Uterus (tissue), 4 donors: Measurements from ENCODE around the gene RAD23A. TPM values are rescaled to one million over a fixed set of nuclear protein-coding genes. Genes with fewer than 3 reads are reported as not detected.
"Not testable (repeated sequence)": the region's sequence is repeated elsewhere in the genome, so short reads cannot be mapped to it uniquely, and the experiment has no call there.

Experiments
- DNase-seq, 2 donors: peaks; one replicate each; pipeline ENCODE4 v3.0.0-alpha.2; 2019 to 2020
- H3K27ac ChIP-seq, 2 donors: fragments of 200-600 bp; sonication (generic); 1 replicate in 1 of 2; 2 replicates in 1 of 2; pipeline ENCODE4 v1.5.1; 2016 to 2018
- H3K27me3 ChIP-seq, 2 donors: fragments of 200-600 bp; sonication (generic); one replicate each; pipeline ENCODE4 v1.5.1; 2018 to 2019; ENCODE audit warnings: control low read depth in 1 of 2
- H3K36me3 ChIP-seq, 2 donors: fragments of 200-600 bp; sonication (generic); one replicate each; pipeline ENCODE4 v1.5.1; 2019; ENCODE audit warnings: control low read depth in 1 of 2
- H3K4me1 ChIP-seq, 2 donors: fragments of 200-600 bp; sonication (generic); one replicate each; pipeline ENCODE4 v1.5.1; 2018 to 2019; ENCODE audit warnings: control low read depth in 1 of 2
- H3K4me3 ChIP-seq, 2 donors: fragments of 200-600 bp; sonication (generic); 1 replicate in 1 of 2; 2 replicates in 1 of 2; pipeline ENCODE4 v1.5.1; 2018 to 2019; ENCODE audit warnings: mild to moderate bottlenecking in 1 of 2
- H3K9me3 ChIP-seq, 2 donors: fragments of 200-600 bp; sonication (generic); one replicate each; pipeline ENCODE4 v1.5.1; 2019; ENCODE audit warnings: control low read depth in 1 of 2
- POLR2A ChIP-seq, 2 donors: fragments of 450-650 bp; IDR thresholded peaks; one replicate each; pipeline ENCODE4 v1.6.1; 2016; ENCODE audit warnings: antibody characterized with exemption in 2 of 2, mild to moderate bottlenecking in 1 of 2, moderate library complexity in 1 of 2
- intact Hi-C: fragments of 100-400 bp; cut with DNase I; formaldehyde crosslinking; loops from one replicate; pipeline ENCODE4 v1.15.1; 2023; ENCODE audit warnings: low total_unique reads
- total RNA-seq, 4 donors: library from RNA; depleted of rRNA in 3 of 4; stranded (reverse); fragments of >200 nt in 3 of 4; gene quantifications; one replicate each; pipeline versions ENCODE4 v1.1.0 to v1.2.4, GENCODE V29; 2014 to 2023
- TF ChIP-seq, protein P1 (sequence below), 4 experiments: fragments of 200-600 bp in 2 of 4; fragments of 450-650 bp in 2 of 4; sonication (generic) in 2 of 4; IDR thresholded peaks; one replicate each; pipeline ENCODE4 v1.5.1; 2016 to 2019; ENCODE audit warnings: antibody characterized with exemption in 4 of 4, mild to moderate bottlenecking in 2 of 4, moderate library complexity in 1 of 4
- donor health status: DM: yes; HTN: yes; CAD: no.

RAD23A gene
- total RNA-seq, 4 donors from 2014 or later: 13.3 to 105 (median 64.4) TPM

DNA sequence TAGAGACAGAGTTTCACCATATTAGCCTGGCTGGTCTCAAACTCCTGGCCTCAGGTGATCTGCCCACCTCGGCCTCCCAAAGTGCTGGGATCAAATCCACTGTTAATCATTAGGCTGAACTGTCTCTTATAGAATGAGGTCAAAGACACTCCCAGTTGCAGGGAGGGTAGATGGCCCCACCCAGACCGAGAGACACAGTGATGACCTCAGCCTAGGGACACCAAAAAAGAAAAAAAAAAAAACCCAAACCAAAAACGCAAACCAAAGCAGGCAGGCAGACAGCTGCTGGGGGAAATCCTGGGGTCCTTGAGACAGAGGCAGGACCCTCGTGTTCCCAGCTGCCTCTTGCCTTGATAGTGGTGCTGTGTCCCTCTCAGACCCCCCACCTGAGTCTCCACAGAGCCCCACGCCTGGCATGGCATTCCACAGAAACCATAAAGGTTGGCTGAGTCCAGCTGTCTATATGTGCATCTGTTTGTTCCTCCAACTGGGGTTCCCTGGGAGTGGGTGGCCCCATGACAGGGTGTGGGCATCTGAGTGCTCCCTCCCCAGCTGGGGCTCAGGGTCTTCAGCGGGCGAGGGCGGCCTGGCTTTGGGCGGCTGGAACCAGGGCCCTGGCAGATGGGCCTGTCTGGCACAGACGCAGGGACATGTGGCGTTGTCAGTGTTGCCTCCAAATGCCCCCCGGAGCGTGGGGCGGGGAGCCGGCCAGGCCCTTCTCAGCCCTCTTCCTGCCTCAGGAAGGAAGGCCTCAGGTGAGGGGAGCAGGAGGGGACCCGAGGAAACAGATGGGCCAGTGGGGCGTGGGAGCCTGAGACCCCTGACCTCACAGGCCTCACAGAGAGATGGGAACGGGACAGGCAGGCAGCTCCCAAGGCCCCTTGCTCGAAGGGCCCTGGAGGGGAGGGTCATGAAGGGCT is 28.9 kb downstream of the RAD23A start:
- H3K27ac ChIP-seq: no peak overlapping the region
- no peaks in the 10 kb centered on the region for H3K27me3 ChIP-seq
- no peaks in the 10 kb centered on the region for H3K4me1 ChIP-seq
- no peak for TF ChIP-seq POLR2A (IDR thresholded peaks at IDR 0.05)
- TF ChIP-seq, protein P1, sequence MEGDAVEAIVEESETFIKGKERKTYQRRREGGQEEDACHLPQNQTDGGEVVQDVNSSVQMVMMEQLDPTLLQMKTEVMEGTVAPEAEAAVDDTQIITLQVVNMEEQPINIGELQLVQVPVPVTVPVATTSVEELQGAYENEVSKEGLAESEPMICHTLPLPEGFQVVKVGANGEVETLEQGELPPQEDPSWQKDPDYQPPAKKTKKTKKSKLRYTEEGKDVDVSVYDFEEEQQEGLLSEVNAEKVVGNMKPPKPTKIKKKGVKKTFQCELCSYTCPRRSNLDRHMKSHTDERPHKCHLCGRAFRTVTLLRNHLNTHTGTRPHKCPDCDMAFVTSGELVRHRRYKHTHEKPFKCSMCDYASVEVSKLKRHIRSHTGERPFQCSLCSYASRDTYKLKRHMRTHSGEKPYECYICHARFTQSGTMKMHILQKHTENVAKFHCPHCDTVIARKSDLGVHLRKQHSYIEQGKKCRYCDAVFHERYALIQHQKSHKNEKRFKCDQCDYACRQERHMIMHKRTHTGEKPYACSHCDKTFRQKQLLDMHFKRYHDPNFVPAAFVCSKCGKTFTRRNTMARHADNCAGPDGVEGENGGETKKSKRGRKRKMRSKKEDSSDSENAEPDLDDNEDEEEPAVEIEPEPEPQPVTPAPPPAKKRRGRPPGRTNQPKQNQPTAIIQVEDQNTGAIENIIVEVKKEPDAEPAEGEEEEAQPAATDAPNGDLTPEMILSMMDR (IDR thresholded peaks at IDR 0.05): no peak
- no peak for DNase-seq
- H3K36me3 ChIP-seq: no peaks in the 10 kb centered on the region
- intact Hi-C loops: loop anchor here (5.0 kb wide), 2 partner anchors 118 to 288 kb away; no protein-coding TSS in a partner anchor
- no peak overlapping the region for H3K4me3 ChIP-seq
- no peaks in the 10 kb centered on the region for H3K9me3 ChIP-seq

GRCh38 chr19:12975221-12975741 is 29.6 kb downstream of the RAD23A start:
- no peak overlapping the region for H3K4me3 ChIP-seq
- intact Hi-C loops: loop anchor here (5.0 kb wide), 2 partner anchors 117 to 287 kb away; no protein-coding TSS in a partner anchor
- no peaks in the 10 kb centered on the region for H3K27me3 ChIP-seq
- H3K9me3 ChIP-seq: no peaks in the 10 kb centered on the region
- no peaks in the 10 kb centered on the region for H3K36me3 ChIP-seq
- H3K27ac ChIP-seq: no peak overlapping the region
- no peak for TF ChIP-seq POLR2A (IDR thresholded peaks at IDR 0.05)
- TF ChIP-seq, protein P1 (IDR thresholded peaks at IDR 0.05): no peak
- no peak for DNase-seq
- H3K4me1 ChIP-seq: no peaks in the 10 kb centered on the region

GRCh38 chr19:12976109-12976508 is 30.4 kb downstream of the RAD23A start:
- not testable (repeated sequence) for H3K4me3 ChIP-seq, H3K4me1 ChIP-seq, H3K36me3 ChIP-seq, H3K27ac ChIP-seq, H3K27me3 ChIP-seq, DNase-seq, H3K9me3 ChIP-seq
- intact Hi-C loops: loop anchor here (5.0 kb wide), 2 partner anchors 116 to 286 kb away; no protein-coding TSS in a partner anchor

- no peak for DNase-seq
- no peaks in the 10 kb centered on the region for H3K9me3 ChIP-seq
- TF ChIP-seq, protein P1 (IDR thresholded peaks at IDR 0.05): no peak
- TF ChIP-seq POLR2A (IDR thresholded peaks at IDR 0.05): no peak
- H3K36me3 ChIP-seq: no peaks in the 10 kb centered on the region
- no peaks in the 10 kb centered on the region for H3K4me1 ChIP-seq
- H3K27ac ChIP-seq: no peak overlapping the region
- intact Hi-C loops: loop anchor here (5.0 kb wide), 3 partner anchors 82 to 282 kb away; no protein-coding TSS in a partner anchor
- H3K27me3 ChIP-seq: no peaks in the 10 kb centered on the region
- H3K4me3 ChIP-seq: no peak overlapping the region
These were observed 34.3 kb downstream of the RAD23A start for GRCh38 chr19:12979974-12980373.

- no peak for TF ChIP-seq POLR2A (IDR thresholded peaks at IDR 0.05)
- TF ChIP-seq, protein P1 (IDR thresholded peaks at IDR 0.05): no peak
- intact Hi-C loops: loop anchor here (5.0 kb wide), 1 partner anchor 80 kb away; no protein-coding TSS in a partner anchor
- H3K4me3 ChIP-seq: no peak overlapping the region
These were observed 37.0 kb downstream of the RAD23A start for GRCh38 chr19:12982648-12983047.

More at GRCh38 chr19:12982648-12983047, 37.0 kb downstream of the RAD23A start:
- H3K36me3 ChIP-seq: no peaks in the 10 kb centered on the region
- no peaks in the 10 kb centered on the region for H3K9me3 ChIP-seq
- no peak overlapping the region for H3K27ac ChIP-seq
- no peaks in the 10 kb centered on the region for H3K4me1 ChIP-seq
- no peaks in the 10 kb centered on the region for H3K27me3 ChIP-seq
- DNase-seq: no peak
